Thyroid gland (tissue), 4 donors: ENCODE data around the gene CA14.

ENCODE experiments used
- CTCF ChIP-seq, 6 experiments: fragments of 200-600 bp in 3 of 6; fragments of 450-650 bp in 3 of 6; sonication (generic) in 3 of 6; IDR thresholded peaks; one replicate each; pipeline ENCODE4 v1.5.1; 2016 to 2019; ENCODE audit warnings: antibody characterized with exemption in 6 of 6, mild to moderate bottlenecking in 2 of 6, inconsistent platforms in 1 of 6, moderate library complexity in 1 of 6
- POLR2A ChIP-seq, 2 donors: fragments of 450-650 bp; IDR thresholded peaks; one replicate each; pipeline ENCODE4 v1.6.1; 2017; ENCODE audit warnings: antibody characterized with exemption in 2 of 2, mild to moderate bottlenecking in 2 of 2, moderate library complexity in 1 of 2

- TF ChIP-seq CTCF (IDR thresholded peaks at IDR 0.05) (no peak), POLR2A (IDR thresholded peaks at IDR 0.05) (no peak)
Measured at GRCh38 chr1:150212070-150212469, 45.5 kb upstream of the CA14 start.
